Uterus (tissue), 2 donors: Measurements from ENCODE around the gene GRIK4.

ENCODE experiments used
- POLR2A ChIP-seq, 2 donors: fragments of 450-650 bp; IDR thresholded peaks; one replicate each; pipeline ENCODE4 v1.6.1; 2016; ENCODE audit warnings: antibody characterized with exemption in 2 of 2, mild to moderate bottlenecking in 1 of 2, moderate library complexity in 1 of 2
- TF ChIP-seq, protein P1 (sequence below), 4 experiments: fragments of 200-600 bp in 2 of 4; fragments of 450-650 bp in 2 of 4; sonication (generic) in 2 of 4; IDR thresholded peaks; one replicate each; pipeline ENCODE4 v1.5.1; 2016 to 2019; ENCODE audit warnings: antibody characterized with exemption in 4 of 4, mild to moderate bottlenecking in 2 of 4, moderate library complexity in 1 of 4

DNA sequence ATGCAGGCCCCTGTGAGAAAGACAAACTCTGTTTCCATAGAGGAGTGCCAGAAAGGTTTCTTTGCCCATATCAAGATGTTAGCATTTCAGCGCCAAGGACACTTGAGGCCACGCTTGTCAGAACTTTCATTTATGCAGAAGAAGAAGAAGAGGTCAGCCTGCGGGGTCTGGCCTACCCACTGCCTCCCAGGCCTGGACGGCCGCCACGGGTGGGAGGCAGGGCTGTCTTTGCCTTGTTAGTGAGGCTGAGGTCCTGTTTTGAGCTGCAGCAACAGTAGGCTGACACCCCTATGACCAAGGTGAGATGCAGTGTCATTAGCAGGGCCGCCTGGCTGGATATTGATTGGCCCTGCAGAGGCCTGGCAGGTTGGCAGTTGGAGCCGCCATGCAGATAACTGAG is 183.9 kb downstream of the GRIK4 start:
- TF ChIP-seq, protein P1, sequence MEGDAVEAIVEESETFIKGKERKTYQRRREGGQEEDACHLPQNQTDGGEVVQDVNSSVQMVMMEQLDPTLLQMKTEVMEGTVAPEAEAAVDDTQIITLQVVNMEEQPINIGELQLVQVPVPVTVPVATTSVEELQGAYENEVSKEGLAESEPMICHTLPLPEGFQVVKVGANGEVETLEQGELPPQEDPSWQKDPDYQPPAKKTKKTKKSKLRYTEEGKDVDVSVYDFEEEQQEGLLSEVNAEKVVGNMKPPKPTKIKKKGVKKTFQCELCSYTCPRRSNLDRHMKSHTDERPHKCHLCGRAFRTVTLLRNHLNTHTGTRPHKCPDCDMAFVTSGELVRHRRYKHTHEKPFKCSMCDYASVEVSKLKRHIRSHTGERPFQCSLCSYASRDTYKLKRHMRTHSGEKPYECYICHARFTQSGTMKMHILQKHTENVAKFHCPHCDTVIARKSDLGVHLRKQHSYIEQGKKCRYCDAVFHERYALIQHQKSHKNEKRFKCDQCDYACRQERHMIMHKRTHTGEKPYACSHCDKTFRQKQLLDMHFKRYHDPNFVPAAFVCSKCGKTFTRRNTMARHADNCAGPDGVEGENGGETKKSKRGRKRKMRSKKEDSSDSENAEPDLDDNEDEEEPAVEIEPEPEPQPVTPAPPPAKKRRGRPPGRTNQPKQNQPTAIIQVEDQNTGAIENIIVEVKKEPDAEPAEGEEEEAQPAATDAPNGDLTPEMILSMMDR (IDR thresholded peaks at IDR 0.05): no peak
- no peak for TF ChIP-seq POLR2A (IDR thresholded peaks at IDR 0.05)
